DMS114 treated with DMSO at 0.1 percent for 48 hours (cell line): ENCODE results near the gene LRRC70.
"Not testable (repeated sequence)": the region's sequence is repeated elsewhere in the genome, so short reads cannot be mapped to it uniquely, and the experiment has no call there.

ENCODE experiments used
- DNase-seq: peaks from one replicate; lab custom pipeline; 2025; ENCODE audit not compliant: unreplicated experiment; lab: John Stamatoyannopoulos, UW

The LRRC70 gene, protein sequence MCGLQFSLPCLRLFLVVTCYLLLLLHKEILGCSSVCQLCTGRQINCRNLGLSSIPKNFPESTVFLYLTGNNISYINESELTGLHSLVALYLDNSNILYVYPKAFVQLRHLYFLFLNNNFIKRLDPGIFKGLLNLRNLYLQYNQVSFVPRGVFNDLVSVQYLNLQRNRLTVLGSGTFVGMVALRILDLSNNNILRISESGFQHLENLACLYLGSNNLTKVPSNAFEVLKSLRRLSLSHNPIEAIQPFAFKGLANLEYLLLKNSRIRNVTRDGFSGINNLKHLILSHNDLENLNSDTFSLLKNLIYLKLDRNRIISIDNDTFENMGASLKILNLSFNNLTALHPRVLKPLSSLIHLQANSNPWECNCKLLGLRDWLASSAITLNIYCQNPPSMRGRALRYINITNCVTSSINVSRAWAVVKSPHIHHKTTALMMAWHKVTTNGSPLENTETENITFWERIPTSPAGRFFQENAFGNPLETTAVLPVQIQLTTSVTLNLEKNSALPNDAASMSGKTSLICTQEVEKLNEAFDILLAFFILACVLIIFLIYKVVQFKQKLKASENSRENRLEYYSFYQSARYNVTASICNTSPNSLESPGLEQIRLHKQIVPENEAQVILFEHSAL

DNA sequence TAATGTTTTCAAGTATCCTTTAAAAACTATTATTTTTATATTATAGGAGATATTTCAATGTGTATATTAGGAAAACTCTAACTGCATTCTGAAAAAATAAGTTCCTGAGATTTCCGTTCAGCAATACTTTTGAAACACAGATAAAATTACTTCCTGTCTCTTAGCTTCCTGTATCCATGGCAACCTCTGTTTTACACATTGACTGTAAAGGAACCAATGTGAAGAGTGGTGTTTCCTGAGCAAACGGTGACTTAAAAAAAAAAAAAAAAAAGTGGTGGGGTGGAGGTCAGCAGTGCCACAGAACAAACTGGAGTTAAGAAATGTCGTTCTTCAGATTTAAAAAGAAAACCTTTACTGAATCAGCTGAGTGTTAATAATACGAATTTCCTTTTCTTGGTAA lies at the start of gene LRRC70:
Gene LRRC70 (plus strand): TSS at position 280 of the 400 bp plus-strand sequence. CDS start 620 bp downstream, outside the sequence.
- no peak for DNase-seq

DNA sequence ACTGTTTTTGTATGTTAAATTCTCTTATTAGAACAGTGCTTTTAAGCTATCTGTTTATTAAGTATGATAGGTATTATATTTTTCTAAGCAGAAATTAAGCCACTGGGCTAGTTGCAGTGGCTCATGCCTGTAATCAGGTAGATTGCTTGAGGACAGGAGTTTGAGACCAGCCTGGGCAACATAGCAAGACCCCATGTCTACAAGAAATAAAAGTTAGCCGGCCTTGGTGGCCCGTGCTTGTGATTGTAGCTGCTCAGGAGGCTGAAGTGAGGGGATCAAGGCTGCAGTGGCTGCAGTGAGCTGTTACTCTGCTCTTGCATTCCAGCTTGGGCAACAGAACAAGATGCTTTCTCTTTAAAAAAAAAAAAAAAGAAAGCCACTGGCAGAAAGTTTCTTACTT lies 45.0 kb upstream of the LRRC70 start:
- no peak for DNase-seq

DNA sequence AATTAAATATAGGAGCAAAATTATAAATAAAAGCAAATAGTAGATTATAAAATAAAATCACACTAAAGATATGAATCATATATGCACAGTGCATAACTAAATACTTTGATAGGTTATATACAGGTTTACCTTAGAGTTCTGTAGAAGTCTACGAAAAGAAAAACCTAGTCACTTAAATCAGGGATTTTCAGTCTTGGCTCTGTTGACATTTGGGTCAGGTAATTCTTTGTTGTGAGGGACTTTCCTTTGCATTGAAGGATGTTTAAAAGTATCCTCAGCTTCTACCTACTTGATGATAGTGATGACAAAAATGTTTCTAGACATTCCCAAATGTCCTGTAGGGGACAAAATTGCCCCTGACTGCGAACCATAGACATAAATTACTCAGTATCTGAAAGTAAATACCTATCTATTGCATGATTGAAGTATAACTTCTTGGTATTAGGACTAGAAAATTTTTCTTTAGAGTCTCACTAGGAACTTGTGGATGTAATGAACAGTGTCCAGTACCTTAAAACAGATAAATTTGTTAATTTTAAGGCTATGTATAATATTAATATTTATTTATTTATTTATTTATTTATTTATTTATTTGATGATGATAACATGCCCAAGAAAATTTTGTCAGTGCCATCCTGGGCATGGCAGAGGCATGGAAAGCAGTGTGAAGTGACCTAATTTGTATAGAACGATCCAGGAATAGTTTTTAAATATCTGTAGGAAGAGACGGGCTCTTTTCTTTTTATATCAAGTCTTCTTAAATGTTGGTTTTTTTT lies 44.0 kb upstream of the LRRC70 start:
- no peak for DNase-seq

DNA sequence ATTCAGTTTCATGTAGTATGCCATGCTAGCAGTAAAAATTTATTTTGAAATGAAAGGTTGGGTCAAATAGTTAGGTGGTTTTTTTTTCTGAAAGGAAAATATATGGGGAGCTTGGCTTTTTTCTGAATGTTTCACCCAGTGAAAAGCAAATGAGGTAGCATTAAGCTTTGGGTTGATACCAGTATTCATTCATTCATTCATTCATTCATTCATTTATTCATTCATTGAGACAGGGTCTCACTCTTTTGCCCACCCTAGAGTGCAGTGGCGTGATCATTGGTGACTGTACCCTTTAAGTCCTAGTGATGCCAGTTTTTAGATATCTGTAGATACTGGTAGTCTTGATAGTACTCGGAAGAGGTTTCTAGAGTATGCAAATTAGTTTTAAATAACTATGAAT lies 42.4 kb upstream of the LRRC70 start:
- no peak for DNase-seq

DNA sequence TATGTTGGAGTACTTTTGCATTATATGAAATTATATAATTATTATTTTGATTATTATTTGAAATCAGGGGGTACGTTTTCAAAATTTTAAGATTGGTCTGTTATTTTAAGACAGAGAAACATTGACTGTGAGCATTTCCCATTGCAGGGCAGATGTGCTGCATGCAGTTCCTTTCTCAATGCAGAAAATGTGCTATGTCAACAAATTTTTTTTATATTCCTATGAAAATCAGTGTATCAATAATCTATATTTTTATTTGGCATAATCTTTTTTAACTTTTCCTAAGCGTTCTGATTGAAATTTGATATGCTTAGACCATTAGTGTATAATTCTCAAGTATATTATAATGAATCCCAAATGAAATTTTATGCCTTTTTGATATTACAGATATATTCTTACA lies 41.8 kb upstream of the LRRC70 start:
- DNase-seq = no peak

DNA sequence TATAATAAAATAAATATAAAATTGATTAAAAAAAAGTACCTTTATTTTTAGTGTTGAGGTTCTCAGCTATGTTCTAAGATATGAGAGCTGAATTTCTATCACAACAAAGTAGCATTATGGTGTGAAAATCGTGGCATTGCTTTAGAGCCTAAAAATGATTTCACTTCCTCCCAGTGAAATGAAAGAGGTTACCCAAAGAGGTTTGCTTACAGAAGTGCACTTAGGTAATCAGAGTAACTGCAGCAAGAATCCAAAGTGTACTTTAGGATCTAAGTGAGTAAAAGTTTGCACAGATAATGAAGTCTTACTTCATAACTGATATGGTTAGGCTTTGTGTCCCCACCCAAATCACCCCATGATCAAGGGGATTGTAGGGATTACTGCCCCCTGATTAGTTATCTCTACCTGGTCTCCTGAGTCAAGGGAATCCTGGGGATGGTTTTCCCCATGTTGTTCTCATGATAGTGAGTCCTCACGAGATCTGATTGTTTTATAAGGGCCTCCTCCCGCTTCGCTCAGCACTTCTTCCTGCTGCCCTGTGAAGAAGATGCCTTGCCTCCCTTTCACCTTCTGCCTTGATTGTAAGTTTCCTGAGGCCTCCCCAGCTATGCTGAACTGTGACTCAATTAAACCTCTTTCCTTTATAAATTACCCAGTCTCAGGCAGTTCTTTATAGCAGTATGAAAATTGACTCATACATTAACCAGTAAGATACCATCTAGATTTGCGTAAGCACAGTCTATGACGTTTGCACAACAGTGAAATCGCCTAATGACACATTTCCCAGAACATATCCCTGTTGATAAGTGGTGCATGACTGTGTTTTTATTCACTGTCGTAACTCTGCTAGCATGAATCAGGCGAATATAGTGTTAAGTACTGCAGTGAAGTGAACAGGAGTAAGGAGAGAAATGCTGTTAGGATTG lies 40.3 kb upstream of the LRRC70 start:
- DNase-seq = no peak

DNA sequence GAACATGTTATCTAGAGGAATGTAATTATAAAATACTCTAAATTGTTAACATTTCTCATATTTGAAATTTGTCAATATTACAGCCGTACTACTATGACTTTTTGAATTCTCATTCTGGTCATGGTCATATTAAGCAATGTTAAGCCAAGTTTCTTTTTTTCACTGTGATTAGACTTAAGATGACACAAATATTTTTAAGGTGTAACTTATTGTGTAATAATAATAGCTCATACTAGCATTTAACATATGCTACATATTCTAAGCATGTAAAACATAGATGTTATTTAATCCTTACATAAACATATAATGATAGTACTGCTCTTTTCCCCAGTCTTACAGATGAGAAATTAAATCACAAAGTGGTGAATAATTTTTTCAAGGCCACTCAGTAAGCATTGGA lies 35.9 kb upstream of the LRRC70 start:
- no peak for DNase-seq

DNA sequence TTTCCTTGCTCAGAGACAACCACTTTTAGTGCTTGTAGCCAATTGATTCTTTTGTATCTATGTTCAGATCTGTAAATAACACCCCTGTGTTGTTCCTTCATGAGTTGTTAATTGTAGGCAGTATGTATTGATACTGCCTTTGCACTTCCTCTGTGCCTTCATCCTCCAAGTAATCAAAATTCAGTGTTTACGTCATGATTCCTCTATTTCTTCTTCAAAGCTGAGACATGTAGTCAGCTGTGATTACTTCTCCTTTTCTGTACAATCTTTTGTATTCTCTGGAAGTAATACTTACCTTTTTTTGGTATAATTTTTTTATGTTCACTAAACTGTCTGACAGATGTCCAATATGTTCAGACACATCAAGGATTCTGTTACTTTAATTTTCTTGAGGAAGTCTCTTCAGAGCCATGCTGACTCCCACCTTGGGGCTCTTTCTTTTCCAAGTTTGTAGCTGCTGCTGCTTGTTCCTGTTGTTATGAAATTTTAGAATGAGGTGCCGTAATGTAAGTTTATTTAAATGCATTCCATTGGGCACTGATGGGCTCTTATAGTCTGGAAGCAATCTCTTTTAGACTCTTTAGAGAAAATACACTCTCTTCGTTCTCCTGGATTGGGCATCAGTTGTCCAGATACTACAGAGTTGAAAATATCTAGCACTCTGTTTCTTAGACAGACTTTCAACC lies 30.5 kb upstream of the LRRC70 start:
- DNase-seq = no peak

DNA sequence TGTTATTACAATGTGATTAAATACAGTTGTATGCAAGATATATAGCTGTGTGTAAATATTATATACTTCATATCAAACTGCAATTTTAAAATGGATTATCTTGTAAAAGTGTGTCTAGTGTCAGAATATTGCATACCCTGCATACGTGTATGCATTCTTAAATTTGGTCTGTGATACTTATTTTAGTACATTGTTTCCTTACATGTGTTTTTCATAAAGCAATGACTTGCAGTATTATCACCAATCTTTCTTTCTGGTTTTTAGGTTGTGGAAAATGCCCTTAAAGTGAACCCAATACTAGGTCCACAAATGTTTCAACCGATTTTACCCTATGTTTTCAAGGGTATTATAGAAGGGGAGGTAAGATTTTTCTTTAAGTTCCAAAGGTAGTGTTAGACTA lies 28.5 kb upstream of the LRRC70 start:
- DNase-seq = no peak

DNA sequence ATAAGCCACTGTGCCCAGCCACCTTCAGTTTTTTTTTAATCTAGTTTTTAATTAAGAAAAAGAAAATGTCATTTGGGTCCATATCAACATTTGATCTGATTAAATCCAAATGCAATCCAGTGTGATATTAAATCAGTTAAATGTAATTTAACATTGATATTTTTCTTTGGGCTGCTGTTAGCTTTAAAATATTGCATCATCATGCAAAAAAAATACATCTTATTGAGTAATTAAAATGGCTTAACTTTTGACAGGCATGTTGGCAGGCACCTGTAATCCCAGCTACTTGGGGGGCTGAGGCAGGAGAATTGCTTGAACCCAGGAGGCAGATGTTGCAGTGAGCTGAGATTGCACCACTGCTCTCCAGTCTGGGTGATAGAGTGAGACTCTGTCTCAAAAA lies 22.7 kb upstream of the LRRC70 start:
- DNase-seq = no peak

DNA sequence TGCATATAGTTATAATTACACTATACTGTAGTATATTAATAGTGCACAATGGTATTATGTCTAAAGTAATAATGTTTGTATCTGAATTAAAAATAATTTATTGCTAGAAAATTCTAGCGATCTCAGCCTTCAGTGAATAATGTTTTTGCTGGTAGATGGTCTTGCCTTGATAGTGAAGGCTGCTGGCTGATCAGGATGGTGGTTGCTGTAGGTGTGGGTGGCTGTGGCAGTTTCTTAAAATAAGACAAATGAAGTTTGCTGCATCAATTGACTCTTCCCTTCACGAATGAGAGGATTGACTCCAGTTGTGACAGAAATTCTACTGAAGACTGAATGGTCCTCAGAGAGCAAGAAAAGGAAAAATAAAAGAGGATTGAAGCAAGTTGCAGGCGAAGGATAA lies 19.7 kb upstream of the LRRC70 start:
- DNase-seq = no peak

DNA sequence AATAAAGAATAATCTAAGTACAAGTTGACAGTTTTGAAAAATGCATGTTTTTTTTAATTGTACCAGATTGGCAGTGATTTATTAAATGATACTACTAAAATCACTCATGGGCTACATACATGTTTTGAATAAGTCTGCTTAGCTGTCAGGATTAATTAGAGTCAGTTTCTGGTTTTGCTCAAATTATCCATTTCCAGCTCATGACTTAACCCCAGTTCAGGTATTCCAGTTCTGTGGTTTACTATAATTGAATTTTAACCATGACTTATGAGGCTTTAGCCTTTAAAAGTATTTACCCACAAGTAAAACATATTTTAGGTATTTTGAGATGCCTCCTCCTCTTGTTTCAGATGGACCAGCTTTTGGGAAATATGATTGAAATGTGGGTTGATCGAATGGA lies 17.8 kb upstream of the LRRC70 start:
- DNase-seq = no peak

DNA sequence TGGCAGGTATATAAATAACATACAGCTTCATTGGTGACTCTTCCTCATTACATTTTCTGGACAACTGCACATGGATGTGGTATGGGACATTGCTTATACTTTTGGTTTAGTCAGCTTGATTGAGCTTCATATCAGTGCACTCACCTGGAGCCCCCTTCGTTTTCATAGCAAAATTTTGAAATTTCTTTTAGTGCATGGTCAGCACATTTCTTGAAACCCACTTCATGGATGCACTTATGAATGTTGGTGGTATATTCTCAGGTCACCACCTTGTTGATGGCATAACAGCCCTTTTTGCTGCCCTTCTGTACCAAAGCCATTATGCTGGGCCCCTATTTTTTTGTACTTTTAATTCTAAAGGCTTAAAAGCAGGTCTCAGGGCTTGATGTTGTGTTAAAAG lies 16.7 kb upstream of the LRRC70 start:
- DNase-seq = no peak

DNA sequence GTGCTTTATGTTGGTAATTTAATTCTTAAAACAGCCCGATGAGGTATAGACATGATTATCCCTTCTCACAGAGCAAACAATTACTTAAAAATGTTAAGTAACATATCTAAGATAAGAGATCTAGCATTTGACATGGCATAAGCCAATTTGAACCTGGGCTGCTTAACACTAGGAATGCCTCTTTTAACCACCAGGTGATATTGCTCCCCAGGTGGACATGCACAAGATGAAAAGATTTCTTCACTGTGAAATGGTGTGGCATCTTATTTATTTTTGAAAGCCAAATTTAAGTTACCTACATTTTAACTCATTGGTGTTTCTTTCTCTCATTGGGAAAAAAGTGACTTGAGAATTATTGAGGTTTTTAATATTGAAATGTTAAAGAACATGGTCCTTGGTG lies 15.8 kb upstream of the LRRC70 start:
- DNase-seq = no peak

DNA sequence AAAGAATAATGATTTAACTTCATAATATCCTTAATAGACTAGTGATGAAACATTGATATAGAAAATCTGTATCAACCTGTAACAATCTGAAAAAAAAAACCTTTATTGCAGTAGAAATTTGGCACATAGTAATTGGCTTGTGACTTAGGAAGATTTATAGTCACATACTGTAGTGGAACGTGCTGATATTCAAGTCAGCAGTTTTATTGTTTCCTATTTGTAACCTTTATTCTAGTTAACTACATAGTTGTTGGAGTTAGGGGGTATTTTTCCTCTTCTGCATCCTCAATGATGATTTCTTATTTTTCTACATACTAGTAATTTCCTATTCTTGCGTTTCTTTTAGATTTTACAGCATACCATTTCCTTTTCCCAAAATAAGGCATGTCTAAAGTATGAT lies 14.5 kb upstream of the LRRC70 start:
- no peak for DNase-seq

DNA sequence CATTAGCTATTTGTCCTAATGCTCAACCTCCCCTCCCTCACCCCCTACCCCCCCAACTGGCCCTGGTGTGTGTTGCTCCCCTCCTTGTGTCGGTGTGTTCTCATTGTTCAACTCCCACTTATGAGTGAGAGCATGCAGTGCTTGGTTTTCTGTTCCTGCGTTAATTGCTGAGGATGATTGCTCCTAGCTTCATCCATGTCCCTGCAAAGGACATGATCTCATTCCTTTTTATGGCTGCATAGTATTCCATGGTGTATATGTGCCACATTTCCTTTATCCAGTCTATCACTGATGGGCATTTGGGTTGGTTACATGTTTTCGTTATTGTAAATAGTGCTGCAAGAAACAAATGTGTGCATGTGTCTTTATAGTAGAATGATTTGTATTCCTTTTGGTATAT lies 12.9 kb upstream of the LRRC70 start:
- DNase-seq = not testable (repeated sequence)

DNA sequence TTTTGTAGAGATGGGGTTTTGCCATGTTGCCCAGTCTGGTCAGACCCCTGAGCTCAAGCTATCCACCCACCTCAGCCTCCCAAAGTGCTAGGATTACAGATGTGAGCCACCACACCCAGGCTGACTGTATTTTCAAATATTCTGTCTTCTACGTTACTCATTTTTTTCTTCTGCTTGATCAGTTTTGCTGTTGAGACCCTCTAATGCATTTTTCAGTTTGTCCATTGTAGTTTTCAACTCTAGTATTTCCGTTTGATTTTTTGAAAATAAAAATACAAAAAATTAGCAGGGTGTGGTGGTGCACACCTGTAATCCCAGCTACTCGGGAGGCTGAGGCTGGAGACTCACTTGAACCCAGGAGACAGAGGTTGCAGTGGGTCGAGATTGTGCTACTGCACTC lies 10.5 kb upstream of the LRRC70 start:
- DNase-seq = no peak

DNA sequence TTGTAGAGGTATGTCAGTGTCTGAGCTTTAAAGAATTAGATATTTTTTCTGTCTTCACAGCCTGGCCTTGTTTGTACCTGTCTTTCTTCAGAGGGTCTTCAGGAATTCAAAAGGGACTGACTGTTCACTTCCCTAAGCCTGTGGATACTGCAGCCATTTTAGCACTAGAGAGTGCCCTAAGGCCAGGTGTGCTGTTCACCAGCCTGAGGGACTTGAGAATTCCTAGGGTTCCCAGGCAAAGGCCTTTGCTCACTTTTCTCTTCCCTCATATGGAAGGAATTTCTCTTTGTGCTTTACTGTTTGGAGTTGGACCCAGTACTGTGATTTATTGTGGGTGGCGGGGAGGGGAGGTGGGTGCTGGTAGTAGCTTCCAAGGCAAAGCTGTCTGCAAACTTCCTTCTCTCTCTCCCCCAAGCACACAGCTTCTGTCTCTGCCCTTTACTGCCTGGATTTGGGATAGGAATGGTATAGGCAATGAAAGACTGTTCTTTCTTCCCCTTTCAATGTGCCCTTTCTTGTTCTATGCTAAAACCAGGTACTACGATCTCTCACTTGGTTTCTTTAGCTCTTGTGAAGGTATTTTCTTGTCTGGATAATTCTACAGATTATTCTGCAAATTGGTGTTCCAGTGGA lies 9.7 kb upstream of the LRRC70 start:
- no peak for DNase-seq

DNA sequence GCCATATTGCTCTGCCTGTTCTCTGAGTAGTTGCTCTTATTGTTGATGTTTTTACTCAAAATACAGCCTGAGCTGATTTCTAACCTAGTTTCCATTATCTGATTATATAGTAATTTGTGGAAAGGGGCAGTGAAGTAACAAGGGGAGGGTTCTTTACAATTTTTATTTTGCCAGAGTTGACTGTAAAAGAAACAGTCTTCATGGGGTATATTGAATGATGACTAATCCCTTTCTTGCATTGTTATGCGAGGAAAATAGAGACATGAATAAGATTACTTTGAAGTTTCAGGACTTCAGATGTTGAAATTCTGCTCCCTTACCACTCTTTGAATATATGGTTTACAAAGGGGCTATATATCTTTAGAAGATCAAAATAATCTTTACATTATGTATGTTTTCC lies 9.1 kb upstream of the LRRC70 start:
- no peak for DNase-seq

DNA sequence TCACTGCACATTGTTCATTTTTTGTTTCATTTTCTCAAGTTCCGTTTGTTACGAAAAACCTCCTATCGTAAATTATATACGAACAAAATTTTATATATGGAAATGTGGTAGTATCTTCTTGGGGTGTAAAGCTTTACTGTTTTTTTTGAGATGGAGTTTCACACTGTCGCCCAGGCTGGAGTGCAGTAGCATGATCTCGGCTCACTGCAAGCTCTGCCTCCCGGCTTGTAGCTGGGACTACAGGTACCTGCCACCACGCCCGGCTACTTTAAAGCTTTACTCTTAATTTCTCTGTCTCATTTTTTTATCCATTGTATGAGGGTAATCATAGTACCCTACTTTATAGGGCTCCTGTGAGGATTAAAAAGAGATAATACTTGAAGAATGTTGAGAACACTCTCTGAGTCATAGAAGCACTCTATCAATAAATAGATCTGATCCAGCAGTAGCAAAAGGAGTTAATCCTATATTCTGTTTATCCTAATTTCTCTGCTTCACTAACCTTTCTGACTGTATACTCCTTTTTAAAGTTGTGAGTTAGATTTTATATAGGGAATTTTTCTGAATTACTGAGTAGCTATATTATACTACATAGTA lies 5.6 kb upstream of the LRRC70 start:
- no peak for DNase-seq
